ENCODE data around the gene OSER1.

Gene OSER1

GRCh38 chr20:44157061-44157460 is 53.5 kb downstream of the OSER1 start:
- Histone ChIP-seq H3K4me3 (ENCODE audit: low read length, poor library complexity, severe bottlenecking) (no peak overlapping the region), H3F3A (ENCODE audit: low read depth) (no peaks in the 10 kb centered on the region), H4K20me1 (ENCODE audit: insufficient read depth, low read length, poor library complexity, severe bottlenecking) (no peaks in the 10 kb centered on the region), H3K9ac (ENCODE audit: low read depth, low read length, poor library complexity, severe bottlenecking) (no peak overlapping the region), H3K79me2 (ENCODE audit: insufficient read depth, low read length) (no peaks in the 10 kb centered on the region), H3K9me3 (ENCODE audit: insufficient read depth, low read depth, low read length) (no peaks in the 10 kb centered on the region), H3K4me2 (ENCODE audit: low read depth, low read length, poor library complexity, severe bottlenecking) (no peak overlapping the region), H3K9me2 (replicated peaks; ENCODE audit: low read depth, low read length) (no peaks in the 10 kb centered on the region), H3K36me3 (ENCODE audit: insufficient read depth, low read length) (no peaks in the 10 kb centered on the region), H3K4me1 (ENCODE audit: insufficient read depth, low read length, poor library complexity, severe bottlenecking) (no peaks in the 10 kb centered on the region), H3K27me3 (ENCODE audit: insufficient read depth, low read length, poor library complexity, severe bottlenecking) (no peaks in the 10 kb centered on the region), H2AFZ (ENCODE audit: low read length) (no peak overlapping the region)
- TF ChIP-seq EZH2phosphoT487 (IDR thresholded peaks at IDR 0.05; ENCODE audit: borderline replicate concordance): no peak
- TF ChIP-seq, protein P1, sequence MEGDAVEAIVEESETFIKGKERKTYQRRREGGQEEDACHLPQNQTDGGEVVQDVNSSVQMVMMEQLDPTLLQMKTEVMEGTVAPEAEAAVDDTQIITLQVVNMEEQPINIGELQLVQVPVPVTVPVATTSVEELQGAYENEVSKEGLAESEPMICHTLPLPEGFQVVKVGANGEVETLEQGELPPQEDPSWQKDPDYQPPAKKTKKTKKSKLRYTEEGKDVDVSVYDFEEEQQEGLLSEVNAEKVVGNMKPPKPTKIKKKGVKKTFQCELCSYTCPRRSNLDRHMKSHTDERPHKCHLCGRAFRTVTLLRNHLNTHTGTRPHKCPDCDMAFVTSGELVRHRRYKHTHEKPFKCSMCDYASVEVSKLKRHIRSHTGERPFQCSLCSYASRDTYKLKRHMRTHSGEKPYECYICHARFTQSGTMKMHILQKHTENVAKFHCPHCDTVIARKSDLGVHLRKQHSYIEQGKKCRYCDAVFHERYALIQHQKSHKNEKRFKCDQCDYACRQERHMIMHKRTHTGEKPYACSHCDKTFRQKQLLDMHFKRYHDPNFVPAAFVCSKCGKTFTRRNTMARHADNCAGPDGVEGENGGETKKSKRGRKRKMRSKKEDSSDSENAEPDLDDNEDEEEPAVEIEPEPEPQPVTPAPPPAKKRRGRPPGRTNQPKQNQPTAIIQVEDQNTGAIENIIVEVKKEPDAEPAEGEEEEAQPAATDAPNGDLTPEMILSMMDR (conservative IDR thresholded peaks at IDR 0.05; ENCODE audit: low read length): no peak

DNA sequence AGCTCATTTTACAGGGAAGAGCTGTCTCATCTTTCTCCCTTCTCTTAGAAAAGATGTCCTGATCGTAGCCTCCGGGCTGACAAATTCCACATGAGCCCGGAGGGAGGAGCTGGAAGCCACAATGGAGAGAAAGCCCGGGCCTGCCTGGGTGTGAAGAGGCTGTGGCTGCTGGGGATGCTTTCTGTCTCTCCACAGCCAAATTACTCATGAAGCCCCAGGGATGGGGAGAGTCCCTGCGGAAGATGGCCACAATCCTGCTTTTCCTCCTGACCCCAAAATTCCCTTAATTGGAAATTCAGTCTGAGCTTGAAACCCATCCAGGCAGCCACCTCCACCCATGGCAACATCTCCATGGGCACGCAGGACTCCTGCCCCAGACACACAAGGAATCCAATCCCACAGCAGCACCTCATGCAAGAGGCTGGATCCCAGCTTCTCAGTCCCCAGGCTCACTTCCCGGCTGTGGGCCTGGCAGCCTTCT is 56.0 kb downstream of the OSER1 start:
- Histone ChIP-seq H4K20me1 (ENCODE audit: insufficient read depth, low read length, poor library complexity, severe bottlenecking) (no peaks in the 10 kb centered on the region), H3K9ac (ENCODE audit: low read depth, low read length, poor library complexity, severe bottlenecking) (no peak overlapping the region), H2AFZ (ENCODE audit: low read length) (no peak overlapping the region), H3K9me2 (replicated peaks; ENCODE audit: low read depth, low read length) (no peaks in the 10 kb centered on the region), H3F3A (ENCODE audit: low read depth) (no peaks in the 10 kb centered on the region), H3K4me2 (ENCODE audit: low read depth, low read length, poor library complexity, severe bottlenecking) (no peak overlapping the region), H3K27me3 (ENCODE audit: insufficient read depth, low read length, poor library complexity, severe bottlenecking) (no peaks in the 10 kb centered on the region), H3K9me3 (ENCODE audit: insufficient read depth, low read depth, low read length) (no peaks in the 10 kb centered on the region), H3K36me3 (ENCODE audit: insufficient read depth, low read length) (no peaks in the 10 kb centered on the region), H3K4me3 (ENCODE audit: low read length, poor library complexity, severe bottlenecking) (no peak overlapping the region), H3K4me1 (ENCODE audit: insufficient read depth, low read length, poor library complexity, severe bottlenecking) (no peaks in the 10 kb centered on the region), H3K79me2 (ENCODE audit: insufficient read depth, low read length) (no peaks in the 10 kb centered on the region)
- TF ChIP-seq EZH2phosphoT487 (IDR thresholded peaks at IDR 0.05; ENCODE audit: borderline replicate concordance): no peak
- TF ChIP-seq, protein P1 (conservative IDR thresholded peaks at IDR 0.05; ENCODE audit: low read length): no peak

DNA sequence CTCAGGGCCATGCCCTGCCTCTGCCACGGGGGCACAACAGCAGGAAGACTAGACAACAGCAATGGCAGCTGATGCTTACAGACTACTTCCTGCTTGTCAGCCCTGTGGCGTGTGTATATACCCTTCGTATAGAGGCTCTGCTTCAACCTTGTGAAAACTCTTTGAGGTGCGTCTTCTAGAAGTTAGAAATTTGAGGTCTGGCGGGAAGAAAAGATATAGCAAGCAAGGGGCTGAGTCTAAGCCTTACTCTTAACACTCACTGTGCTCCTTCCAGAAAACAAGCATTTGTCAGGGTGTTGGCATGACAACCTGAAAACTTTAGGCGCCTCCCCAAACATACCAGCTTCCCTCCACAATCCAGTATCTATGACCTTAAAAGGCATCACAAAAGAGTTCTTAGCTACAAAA is 56.9 kb downstream of the OSER1 start:
- no peaks in the 10 kb centered on the region for H3F3A ChIP-seq (ENCODE audit: low read depth)
- H2AFZ ChIP-seq (ENCODE audit: low read length): peak overlapping the region; percentile 68; the same call in 1 of the 2 replicates
- TF ChIP-seq, protein P1 (conservative IDR thresholded peaks at IDR 0.05; ENCODE audit: low read length): no peak
- no peak for TF ChIP-seq EZH2phosphoT487 (IDR thresholded peaks at IDR 0.05; ENCODE audit: borderline replicate concordance)
- H3K4me3 ChIP-seq (ENCODE audit: low read length, poor library complexity, severe bottlenecking): no peak overlapping the region
- H3K36me3 ChIP-seq (ENCODE audit: insufficient read depth, low read length): no peaks in the 10 kb centered on the region
- no peak overlapping the region for H3K9ac ChIP-seq (ENCODE audit: low read depth, low read length, poor library complexity, severe bottlenecking)
- H3K4me1 ChIP-seq (ENCODE audit: insufficient read depth, low read length, poor library complexity, severe bottlenecking): no peaks in the 10 kb centered on the region
- H3K4me2 ChIP-seq (ENCODE audit: low read depth, low read length, poor library complexity, severe bottlenecking): no peak overlapping the region
- no peaks in the 10 kb centered on the region for H3K9me3 ChIP-seq (ENCODE audit: insufficient read depth, low read depth, low read length)
- no peaks in the 10 kb centered on the region for H3K27me3 ChIP-seq (ENCODE audit: insufficient read depth, low read length, poor library complexity, severe bottlenecking)
- no peaks in the 10 kb centered on the region for H3K79me2 ChIP-seq (ENCODE audit: insufficient read depth, low read length)
- H3K9me2 ChIP-seq (replicated peaks; ENCODE audit: low read depth, low read length): no peaks in the 10 kb centered on the region
- no peaks in the 10 kb centered on the region for H4K20me1 ChIP-seq (ENCODE audit: insufficient read depth, low read length, poor library complexity, severe bottlenecking)

Data from Loucy (cell line).